Fibroblast of lung (primary cell): ENCODE results near the gene CRACR2B. TPM values are rescaled to one million over a fixed set of nuclear protein-coding genes. Genes with fewer than 3 reads are reported as not detected.

Source experiments
- DNase-seq, 2 donors: peaks; one replicate each; pipeline versions ENCODE4 v3.0.0 to v3.0.0-alpha.2; 2010; ENCODE audit warnings: low read depth in 2 of 2
- H2AFZ ChIP-seq: 2 replicates; pipeline ENCODE4 v1.5.1; 2012; ENCODE audit warnings: low read length, control low read depth, inconsistent platforms
- H3K27ac ChIP-seq: 2 replicates; pipeline ENCODE4 v1.5.1; 2011; ENCODE audit warnings: low read length, control low read depth; ENCODE audit not compliant: insufficient read depth
- H3K27me3 ChIP-seq: 2 replicates; pipeline ENCODE4 v1.5.1; 2011; ENCODE audit warnings: mild to moderate bottlenecking, low read length; ENCODE audit not compliant: control insufficient read depth, insufficient read depth
- H3K36me3 ChIP-seq: 2 replicates; pipeline ENCODE4 v1.5.1; 2011; ENCODE audit warnings: low read length; ENCODE audit not compliant: control insufficient read depth, insufficient read depth
- H3K4me1 ChIP-seq: 2 replicates; pipeline ENCODE4 v1.5.1; 2011; ENCODE audit warnings: low read length; ENCODE audit not compliant: control insufficient read depth, insufficient read depth; ENCODE audit errors: extremely low read depth
- H3K4me2 ChIP-seq: 2 replicates; pipeline ENCODE4 v1.5.1; 2011; ENCODE audit warnings: low read length, control low read depth; ENCODE audit not compliant: insufficient read depth; ENCODE audit errors: extremely low read depth
- H3K4me3 ChIP-seq, 4 experiments: fragments of 200-600 bp in 1 of 4; sonication (generic) in 1 of 4; replicated peaks in 1 of 4; 2 replicates each; pipeline ENCODE4 v1.5.1; 2011 to 2016; ENCODE audit warnings: low read length in 4 of 4, low read depth in 3 of 4, mild to moderate bottlenecking in 3 of 4, control low read depth in 2 of 4, inconsistent platforms in 1 of 4, mixed read lengths in 1 of 4; ENCODE audit not compliant: insufficient read depth in 1 of 4; ENCODE audit errors: control extremely low read depth in 1 of 4
- H3K79me2 ChIP-seq: 2 replicates; pipeline ENCODE4 v1.5.1; 2012; ENCODE audit warnings: mild to moderate bottlenecking, low read length, inconsistent platforms; ENCODE audit not compliant: control insufficient read depth, insufficient read depth
- H3K9ac ChIP-seq: 2 replicates; pipeline ENCODE4 v1.5.1; 2011; ENCODE audit warnings: mild to moderate bottlenecking, low read length, control low read depth; ENCODE audit not compliant: insufficient read depth
- H3K9me3 ChIP-seq: 2 replicates; pipeline ENCODE4 v1.5.1; 2012; ENCODE audit warnings: low read depth, low read length; ENCODE audit not compliant: control insufficient read depth, insufficient read depth
- H4K20me1 ChIP-seq: 2 replicates; pipeline ENCODE4 v1.5.1; 2011; ENCODE audit warnings: low read length; ENCODE audit not compliant: control insufficient read depth, insufficient read depth; ENCODE audit errors: extremely low read depth
- EZH2 ChIP-seq: IDR thresholded peaks from 2 replicates; pipeline ENCODE4 v1.5.1; 2012; ENCODE audit warnings: low read length, control low read depth, mild to moderate bottlenecking; ENCODE audit errors: missing control alignments
- polyA plus RNA-seq, 2 donors: library from polyadenylated mRNA; depleted of rRNA in 1 of 2; stranded (reverse) in 1 of 2; unstranded in 1 of 2; fragments of >200 nt; gene quantifications; 2 replicates each; pipeline ENCODE4 v1.2.1, GENCODE V29; 2011 to 2012; ENCODE audit warnings: missing spikeins in 1 of 2
- total RNA-seq: library from RNA; depleted of rRNA; stranded (reverse); fragments of >200 nt; gene quantifications from 2 replicates; pipeline ENCODE4 v1.2.1, GENCODE V29; 2014
- TF ChIP-seq, protein P1 (sequence below), 2 donors: IDR thresholded peaks in 1 of 2; conservative IDR thresholded peaks in 1 of 2; 1 replicate in 1 of 2; 2 replicates in 1 of 2; pipeline ENCODE4 v1.5.1; 2011 to 2012; ENCODE audit warnings: low read length in 2 of 2, control low read depth in 1 of 2, inconsistent platforms in 1 of 2, low read depth in 1 of 2, mild to moderate bottlenecking in 1 of 2

Gene CRACR2B
- total and polyA plus RNA-seq, 2 donors (not counting 1 experiment from before 2014, with no cell fraction given) = 0.11 to 0.66 TPM

DNA sequence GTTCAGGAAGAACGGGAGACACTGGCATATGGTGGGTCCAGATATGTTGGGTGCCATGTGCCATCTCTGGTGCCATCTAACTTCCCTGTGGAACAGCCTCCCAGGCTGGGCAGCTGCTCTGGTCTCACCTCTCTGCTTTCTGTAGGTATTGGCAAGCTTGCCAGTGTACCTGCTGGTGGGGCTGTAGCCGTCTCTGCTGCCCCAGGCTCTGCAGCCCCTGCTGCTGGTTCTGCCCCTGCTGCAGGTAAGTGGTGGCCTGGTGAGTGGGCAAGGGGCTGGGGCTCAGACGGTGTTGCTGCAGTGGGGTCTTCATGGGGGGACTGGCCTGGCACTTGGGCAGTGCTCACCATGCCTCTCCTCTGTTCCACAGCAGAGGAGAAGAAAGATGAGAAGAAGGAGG, 15.3 kb upstream of the CRACR2B start:
- no peak overlapping the region for H3K9ac ChIP-seq
- H3K27me3 ChIP-seq = no peaks in the 10 kb centered on the region
- H3K4me1 ChIP-seq = peaks cover 11% of the 10 kb centered on the region
- no peaks in the 10 kb centered on the region for H4K20me1 ChIP-seq
- TF ChIP-seq, protein P1, sequence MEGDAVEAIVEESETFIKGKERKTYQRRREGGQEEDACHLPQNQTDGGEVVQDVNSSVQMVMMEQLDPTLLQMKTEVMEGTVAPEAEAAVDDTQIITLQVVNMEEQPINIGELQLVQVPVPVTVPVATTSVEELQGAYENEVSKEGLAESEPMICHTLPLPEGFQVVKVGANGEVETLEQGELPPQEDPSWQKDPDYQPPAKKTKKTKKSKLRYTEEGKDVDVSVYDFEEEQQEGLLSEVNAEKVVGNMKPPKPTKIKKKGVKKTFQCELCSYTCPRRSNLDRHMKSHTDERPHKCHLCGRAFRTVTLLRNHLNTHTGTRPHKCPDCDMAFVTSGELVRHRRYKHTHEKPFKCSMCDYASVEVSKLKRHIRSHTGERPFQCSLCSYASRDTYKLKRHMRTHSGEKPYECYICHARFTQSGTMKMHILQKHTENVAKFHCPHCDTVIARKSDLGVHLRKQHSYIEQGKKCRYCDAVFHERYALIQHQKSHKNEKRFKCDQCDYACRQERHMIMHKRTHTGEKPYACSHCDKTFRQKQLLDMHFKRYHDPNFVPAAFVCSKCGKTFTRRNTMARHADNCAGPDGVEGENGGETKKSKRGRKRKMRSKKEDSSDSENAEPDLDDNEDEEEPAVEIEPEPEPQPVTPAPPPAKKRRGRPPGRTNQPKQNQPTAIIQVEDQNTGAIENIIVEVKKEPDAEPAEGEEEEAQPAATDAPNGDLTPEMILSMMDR (conservative IDR thresholded peaks at IDR 0.05 in 1 of 2, IDR thresholded peaks at IDR 0.05 in 1 of 2; ENCODE audit: low read depth in 1 of 2, low read length in 2 of 2) = no peak
- no peak for TF ChIP-seq EZH2
- H3K27ac ChIP-seq = no peak overlapping the region
- peaks cover 24% of the 10 kb centered on the region for H3K36me3 ChIP-seq
- DNase-seq = no peak
- H3K4me2 ChIP-seq = no peak overlapping the region
- H3K4me3 ChIP-seq = no peak overlapping the region
- H3K79me2 ChIP-seq = peaks cover 38% of the 10 kb centered on the region
- no peaks in the 10 kb centered on the region for H3K9me3 ChIP-seq
- no peak overlapping the region for H2AFZ ChIP-seq

DNA sequence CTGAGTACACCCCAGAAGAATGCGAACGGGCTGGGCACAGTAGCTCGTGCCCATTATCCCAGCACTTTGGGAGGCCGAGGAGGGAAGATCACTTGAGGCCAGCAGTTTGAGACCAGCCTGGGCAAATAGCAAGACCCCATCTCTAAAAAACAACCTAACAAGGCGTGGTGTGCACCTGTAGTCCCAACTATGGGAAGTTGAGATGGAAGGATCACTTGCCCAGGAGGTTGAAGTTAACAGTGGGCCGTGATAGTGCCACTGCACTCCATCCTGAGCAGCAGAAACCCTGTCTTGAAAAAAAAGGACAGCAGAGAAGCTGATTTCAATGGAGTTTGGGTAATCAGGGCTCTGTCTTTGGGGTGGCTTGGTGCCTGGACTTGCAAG, 14.7 kb upstream of the CRACR2B start:
- no peaks in the 10 kb centered on the region for H4K20me1 ChIP-seq
- H3K27ac ChIP-seq = no peak overlapping the region
- H3K79me2 ChIP-seq = peaks cover 36% of the 10 kb centered on the region
- peaks cover 24% of the 10 kb centered on the region for H3K36me3 ChIP-seq
- no peak for DNase-seq
- H2AFZ ChIP-seq = no peak overlapping the region
- H3K9me3 ChIP-seq = no peaks in the 10 kb centered on the region
- no peak overlapping the region for H3K9ac ChIP-seq
- H3K27me3 ChIP-seq = no peaks in the 10 kb centered on the region
- TF ChIP-seq, protein P1 (conservative IDR thresholded peaks at IDR 0.05 in 1 of 2, IDR thresholded peaks at IDR 0.05 in 1 of 2; ENCODE audit: low read depth in 1 of 2, low read length in 2 of 2) = no peak
- TF ChIP-seq EZH2 = no peak
- H3K4me2 ChIP-seq = no peak overlapping the region
- peaks cover 11% of the 10 kb centered on the region for H3K4me1 ChIP-seq
- H3K4me3 ChIP-seq = no peak overlapping the region

DNA sequence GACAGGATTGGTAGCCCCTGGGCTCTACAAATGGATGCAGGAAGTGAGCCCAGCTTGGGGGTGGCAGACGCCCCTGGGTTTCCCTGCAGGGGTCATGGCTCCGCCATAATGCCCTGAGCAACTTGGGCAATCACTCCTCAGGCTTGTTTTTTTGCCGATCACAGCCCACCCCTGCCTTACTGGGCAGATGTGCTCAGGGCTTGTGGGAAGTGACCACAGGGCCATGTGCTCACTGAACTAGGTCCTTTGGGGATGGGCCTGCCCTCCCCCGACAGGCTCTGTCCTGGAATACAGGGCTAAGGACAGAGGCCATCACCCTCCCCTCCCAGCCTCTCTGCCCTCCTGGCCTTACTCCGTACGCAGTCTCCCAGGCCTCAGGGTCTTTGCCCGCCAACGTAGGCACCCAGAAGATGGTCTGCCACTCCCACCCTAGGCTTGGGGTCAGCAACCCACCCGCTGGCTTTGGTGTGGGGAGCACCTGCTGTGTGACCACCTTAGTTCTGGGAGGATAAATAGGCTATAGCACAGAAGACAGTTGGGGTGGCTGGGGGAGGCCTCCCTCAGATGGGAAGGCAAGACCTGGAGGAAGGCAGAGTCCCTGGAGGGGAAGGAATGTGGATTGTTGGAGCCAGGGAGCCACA, 14.1 kb upstream of the CRACR2B start:
- H2AFZ ChIP-seq = no peak overlapping the region
- H3K36me3 ChIP-seq = peaks cover 24% of the 10 kb centered on the region
- no peak overlapping the region for H3K27ac ChIP-seq
- peaks cover 12% of the 10 kb centered on the region for H3K4me1 ChIP-seq
- no peak overlapping the region for H3K4me2 ChIP-seq
- H3K9ac ChIP-seq = no peak overlapping the region
- H3K79me2 ChIP-seq = peaks cover 32% of the 10 kb centered on the region
- DNase-seq = no peak
- TF ChIP-seq, protein P1 (conservative IDR thresholded peaks at IDR 0.05 in 1 of 2, IDR thresholded peaks at IDR 0.05 in 1 of 2; ENCODE audit: low read depth in 1 of 2, low read length in 2 of 2) = no peak
- no peak for TF ChIP-seq EZH2
- H3K27me3 ChIP-seq = no peaks in the 10 kb centered on the region
- no peaks in the 10 kb centered on the region for H4K20me1 ChIP-seq
- no peaks in the 10 kb centered on the region for H3K9me3 ChIP-seq
- no peak overlapping the region for H3K4me3 ChIP-seq
